RWPE2 (cell line): ENCODE measurements around the gene PLD5.

Experiments used
- ATAC-seq: fragments of 200-7000 bp; cut with Tn5 transposase; 3 replicates; pipeline ENCODE4 v1.9.1; 2021; ENCODE audit warnings: low read depth
- DNase-seq: peaks from one replicate; pipeline ENCODE4 v3.0.0-alpha.2; 2020; ENCODE audit warnings: low spot score
- H3K27ac ChIP-seq: fragments of 450-650 bp; 2 replicates; pipeline ENCODE4 v1.5.1; 2017; ENCODE audit warnings: mild to moderate bottlenecking; ENCODE audit not compliant: poor library complexity, severe bottlenecking
- H3K27me3 ChIP-seq: fragments of 250-450 bp; sonication (Bioruptor Pico); 2 replicates; pipeline ENCODE4 v1.5.1; 2021; ENCODE audit warnings: mild to moderate bottlenecking, moderate library complexity; ENCODE audit not compliant: insufficient read depth, poor library complexity, severe bottlenecking
- H3K36me3 ChIP-seq: fragments of 250-450 bp; sonication (Bioruptor Pico); 2 replicates; pipeline ENCODE4 v1.5.1; 2020; ENCODE audit warnings: low read depth, mild to moderate bottlenecking, moderate library complexity
- H3K4me1 ChIP-seq: fragments of 250-450 bp; sonication (Bioruptor Pico); 2 replicates; pipeline ENCODE4 v1.5.1; 2021; ENCODE audit warnings: mild to moderate bottlenecking, moderate library complexity; ENCODE audit not compliant: insufficient read depth, poor library complexity, severe bottlenecking
- H3K4me3 ChIP-seq: fragments of 250-450 bp; sonication (Bioruptor Pico); 2 replicates; pipeline ENCODE4 v1.5.1; 2021; ENCODE audit warnings: mild to moderate bottlenecking, moderate library complexity; ENCODE audit not compliant: severe bottlenecking
- H3K9me3 ChIP-seq: fragments of 250-450 bp; sonication (Bioruptor Pico); 2 replicates; pipeline ENCODE4 v1.5.1; 2021; ENCODE audit warnings: mild to moderate bottlenecking, moderate library complexity; ENCODE audit not compliant: severe bottlenecking
- CTCF ChIP-seq: fragments of 450-650 bp; IDR thresholded peaks from one replicate; pipeline ENCODE4 v1.5.1; 2017; ENCODE audit warnings: mild to moderate bottlenecking, moderate library complexity; ENCODE audit not compliant: poor library complexity, severe bottlenecking

PLD5 gene

GRCh38 chr1:242178436-242178835 is 346.1 kb downstream of the PLD5 start:
- no peaks in the 10 kb centered on the region for H3K27me3 ChIP-seq
- TF ChIP-seq CTCF = no peak
- ATAC-seq = no peak
- DNase-seq = no peak
- no peaks in the 10 kb centered on the region for H3K36me3 ChIP-seq
- no peak overlapping the region for H3K4me3 ChIP-seq
- no peaks in the 10 kb centered on the region for H3K9me3 ChIP-seq
- H3K4me1 ChIP-seq = no peaks in the 10 kb centered on the region
- no peak overlapping the region for H3K27ac ChIP-seq

DNA sequence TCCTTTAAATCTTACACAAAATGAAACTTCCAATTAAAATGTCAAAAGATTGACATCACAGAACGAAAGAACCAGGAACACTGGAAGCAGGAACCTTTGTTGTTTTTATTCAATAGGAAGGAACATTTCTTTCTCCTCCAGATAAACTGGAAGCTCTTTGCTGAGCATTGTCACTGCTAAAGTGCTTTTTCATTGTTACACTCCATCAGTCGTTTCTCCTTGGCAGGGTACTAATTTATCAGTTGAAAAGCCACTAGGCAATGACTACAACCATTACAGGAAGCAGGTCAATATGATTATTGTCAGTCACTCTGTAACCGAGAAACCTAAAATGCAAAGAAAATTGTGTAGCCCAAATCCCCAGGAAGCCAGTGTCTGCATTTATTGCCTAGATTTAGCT is 362.4 kb downstream of the PLD5 start:
- Histone ChIP-seq H3K36me3 (no peaks in the 10 kb centered on the region), H3K27ac (no peak overlapping the region), H3K9me3 (no peaks in the 10 kb centered on the region), H3K4me3 (no peak overlapping the region), H3K27me3 (no peaks in the 10 kb centered on the region), H3K4me1 (no peaks in the 10 kb centered on the region)
- no peak for TF ChIP-seq CTCF
- DNase-seq (no peak), ATAC-seq (no peak)

DNA sequence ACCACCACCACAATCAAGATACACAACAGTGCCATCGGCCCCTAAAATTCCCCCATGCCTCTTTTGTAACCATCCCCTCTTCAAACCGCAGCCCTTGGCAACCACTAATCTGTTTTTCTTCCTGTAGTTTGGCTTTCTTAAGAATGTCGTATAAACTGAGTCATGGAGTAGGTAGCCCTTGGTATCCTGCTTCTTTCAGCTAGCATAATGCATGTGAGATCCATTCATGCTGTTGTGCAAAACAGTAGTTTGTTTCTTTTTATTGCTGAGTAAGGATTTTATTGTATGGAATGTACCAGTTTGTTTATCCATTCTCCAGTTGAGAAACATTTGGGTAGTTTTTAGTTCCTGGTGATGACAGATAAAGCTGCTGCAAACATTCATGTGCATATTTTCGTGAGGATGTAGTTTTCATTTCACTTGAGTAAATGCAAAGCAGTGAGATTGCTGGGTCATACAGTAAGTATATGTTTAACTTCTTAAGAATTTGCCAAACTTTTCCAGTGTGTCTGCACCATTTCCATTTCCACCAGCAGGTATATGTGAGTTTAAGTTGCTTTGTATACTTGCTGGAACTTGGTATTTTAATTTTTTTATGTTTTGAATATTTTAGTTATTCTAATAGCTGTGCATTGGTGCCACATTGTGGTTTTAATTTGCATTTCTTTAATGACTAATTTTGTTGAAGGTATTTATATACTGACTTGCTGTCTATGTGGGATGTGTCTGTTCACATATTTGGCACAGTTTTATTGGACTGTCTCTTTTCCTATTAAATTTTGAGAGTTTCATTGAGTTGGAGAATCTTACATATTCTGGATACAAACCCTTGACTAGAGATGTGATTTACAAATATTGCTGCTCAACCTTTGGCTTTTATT is 377.2 kb downstream of the PLD5 start:
- H3K27ac ChIP-seq = no peak overlapping the region
- H3K9me3 ChIP-seq = no peaks in the 10 kb centered on the region
- no peak for ATAC-seq
- no peak overlapping the region for H3K4me3 ChIP-seq
- no peak for TF ChIP-seq CTCF
- no peaks in the 10 kb centered on the region for H3K36me3 ChIP-seq
- DNase-seq = no peak
- H3K4me1 ChIP-seq = no peaks in the 10 kb centered on the region
- H3K27me3 ChIP-seq = no peaks in the 10 kb centered on the region

GRCh38 chr1:242146652-242147051 is 377.8 kb downstream of the PLD5 start:
- H3K9me3 ChIP-seq = no peaks in the 10 kb centered on the region
- no peaks in the 10 kb centered on the region for H3K4me1 ChIP-seq
- no peak for TF ChIP-seq CTCF
- H3K36me3 ChIP-seq = no peaks in the 10 kb centered on the region
- H3K27ac ChIP-seq = no peak overlapping the region
- ATAC-seq (no peak), DNase-seq (no peak)
- H3K4me3 ChIP-seq = no peak overlapping the region
- no peaks in the 10 kb centered on the region for H3K27me3 ChIP-seq

GRCh38 chr1:242140836-242141235 is 383.7 kb downstream of the PLD5 start:
- Histone ChIP-seq H3K4me1 (no peaks in the 10 kb centered on the region), H3K27ac (no peak overlapping the region), H3K4me3 (no peak overlapping the region), H3K27me3 (no peaks in the 10 kb centered on the region), H3K36me3 (no peaks in the 10 kb centered on the region), H3K9me3 (no peaks in the 10 kb centered on the region)
- no peak for TF ChIP-seq CTCF
- ATAC-seq = no peak
- DNase-seq = no peak
